ENCODE measurements around the gene CD109.
"Not testable (repeated sequence)": the region's sequence is repeated elsewhere in the genome, so short reads cannot be mapped to it uniquely, and the experiment has no call there.

The CD109 gene

GRCh38 chr6:73823832-73824231 lies 127.8 kb downstream of the CD109 start:
- Histone ChIP-seq H3K27ac (no peak overlapping the region), H3K36me3 (no peaks in the 10 kb centered on the region), H3K4me3 (ENCODE audit: low read depth in 1 of 2, low read length in 1 of 2) (no peak overlapping the region), H3K27me3 (no peaks in the 10 kb centered on the region), H3K4me1 (ENCODE audit: control insufficient read depth in 1 of 2, insufficient read depth in 1 of 2, low read depth in 1 of 2, low read length in 1 of 2) (no peaks in the 10 kb centered on the region), H3K9me3 (no peaks in the 10 kb centered on the region)
- TF ChIP-seq CTCF (IDR thresholded peaks at IDR 0.05) = no peak

- no peak for TF ChIP-seq CTCF (IDR thresholded peaks at IDR 0.05)
- Histone ChIP-seq H3K4me3 (ENCODE audit: low read depth in 1 of 2, low read length in 1 of 2) (no peak overlapping the region), H3K27ac (no peak overlapping the region)
Observed at GRCh38 chr6:73826571-73826970, 130.6 kb downstream of the CD109 start.

GRCh38 chr6:73830119-73830518 lies 134.1 kb downstream of the CD109 start:
- no peak overlapping the region for H3K4me3 ChIP-seq (ENCODE audit: low read depth in 1 of 2, low read length in 1 of 2)
- H3K36me3 ChIP-seq = no peaks in the 10 kb centered on the region
- H3K27ac ChIP-seq = no peak overlapping the region
- no peaks in the 10 kb centered on the region for H3K9me3 ChIP-seq
- H3K27me3 ChIP-seq = no peaks in the 10 kb centered on the region
- TF ChIP-seq CTCF (IDR thresholded peaks at IDR 0.05) = no peak
- no peaks in the 10 kb centered on the region for H3K4me1 ChIP-seq (ENCODE audit: control insufficient read depth in 1 of 2, insufficient read depth in 1 of 2, low read depth in 1 of 2, low read length in 1 of 2)

More at GRCh38 chr6:73826571-73826970, 130.6 kb downstream of the CD109 start:
- Histone ChIP-seq H3K4me1 (ENCODE audit: control insufficient read depth in 1 of 2, insufficient read depth in 1 of 2, low read depth in 1 of 2, low read length in 1 of 2) (no peaks in the 10 kb centered on the region), H3K36me3 (no peaks in the 10 kb centered on the region), H3K9me3 (no peaks in the 10 kb centered on the region), H3K27me3 (no peaks in the 10 kb centered on the region)

GRCh38 chr6:73832313-73832712 lies 136.3 kb downstream of the CD109 start:
- no peaks in the 10 kb centered on the region for H3K9me3 ChIP-seq
- H3K4me1 ChIP-seq (ENCODE audit: control insufficient read depth in 1 of 2, insufficient read depth in 1 of 2, low read depth in 1 of 2, low read length in 1 of 2) = no peaks in the 10 kb centered on the region
- no peak overlapping the region for H3K27ac ChIP-seq
- H3K36me3 ChIP-seq = no peaks in the 10 kb centered on the region
- no peak for TF ChIP-seq CTCF (IDR thresholded peaks at IDR 0.05)
- H3K27me3 ChIP-seq = no peaks in the 10 kb centered on the region
- H3K4me3 ChIP-seq (ENCODE audit: low read depth in 1 of 2, low read length in 1 of 2) = no peak overlapping the region

GRCh38 chr6:73844696-73845095 lies 148.7 kb downstream of the CD109 start:
- not testable (repeated sequence) for H3K27ac ChIP-seq; H3K36me3 ChIP-seq; H3K4me1 ChIP-seq (ENCODE audit: control insufficient read depth in 1 of 2, insufficient read depth in 1 of 2, low read depth in 1 of 2, low read length in 1 of 2); H3K9me3 ChIP-seq; H3K4me3 ChIP-seq (ENCODE audit: low read depth in 1 of 2, low read length in 1 of 2); H3K27me3 ChIP-seq

- not testable (repeated sequence) for H3K27ac ChIP-seq; H3K36me3 ChIP-seq; H3K4me1 ChIP-seq (ENCODE audit: control insufficient read depth in 1 of 2, insufficient read depth in 1 of 2, low read depth in 1 of 2, low read length in 1 of 2); H3K27me3 ChIP-seq; H3K4me3 ChIP-seq (ENCODE audit: low read depth in 1 of 2, low read length in 1 of 2); H3K9me3 ChIP-seq
Observed at GRCh38 chr6:73851048-73851447, 155.0 kb downstream of the CD109 start.
